Activated CD4-positive, alpha-beta T cell treated with anti-CD3 and anti-CD28 coated beads, Interleukin-2, amount 50 U/mL, for 48 hours (primary cell): ENCODE measurements around the gene KCNQ5.
"Not testable (repeated sequence)": the region's sequence is repeated elsewhere in the genome, so short reads cannot be mapped to it uniquely, and the experiment has no call there.

Experiments used
- DNase-seq, 2 experiments: peaks; one replicate each; pipeline ENCODE4 v3.0.0-alpha.2; 2020

The KCNQ5 gene

GRCh38 chr6:72621291-72622093 is at the start of gene KCNQ5:
KCNQ5 (plus strand) TSS chr6:72622064.
- peak; percentile 40 to 50 for DNase-seq

- DNase-seq, result no peak
These were observed 42.0 kb upstream of the KCNQ5 start for GRCh38 chr6:72579865-72580264.

GRCh38 chr6:72580281-72580940 is 41.5 kb upstream of the KCNQ5 start:
- no peak for DNase-seq

GRCh38 chr6:72580950-72581349 is 40.9 kb upstream of the KCNQ5 start:
- DNase-seq, result not testable (repeated sequence)

- no peak for DNase-seq
These were observed 33.7 kb upstream of the KCNQ5 start for GRCh38 chr6:72588155-72588554.

GRCh38 chr6:72589096-72589495 is 32.8 kb upstream of the KCNQ5 start:
- no peak for DNase-seq

GRCh38 chr6:72595812-72596211 is 26.1 kb upstream of the KCNQ5 start:
- no peak for DNase-seq

- no peak for DNase-seq
These were observed 5.4 kb upstream of the KCNQ5 start for GRCh38 chr6:72616406-72617015.

- DNase-seq, result no peak
These were observed 4.1 kb upstream of the KCNQ5 start for GRCh38 chr6:72617721-72618120.

- peak; percentile 79 to 85 for DNase-seq
These were observed 1.8 kb upstream of the KCNQ5 start for GRCh38 chr6:72619883-72620696.

- DNase-seq, result peak; percentile 27 to 40
These were observed 983 bp upstream of the KCNQ5 start for GRCh38 chr6:72620871-72621290.

- DNase-seq, result peak; percentile 58 to 59
These were observed 453 bp downstream of the KCNQ5 start for GRCh38 chr6:72622094-72622940.

- DNase-seq, result no peak
These were observed 1.9 kb downstream of the KCNQ5 start for GRCh38 chr6:72623808-72624207.

GRCh38 chr6:72624557-72625160 is 2.8 kb downstream of the KCNQ5 start:
- DNase-seq, result no peak

GRCh38 chr6:72626126-72626525 is 4.3 kb downstream of the KCNQ5 start:
- peak; percentile 8 to 15 for DNase-seq

GRCh38 chr6:72627539-72627938 is 5.7 kb downstream of the KCNQ5 start:
- no peak for DNase-seq

GRCh38 chr6:72631480-72631879 is 9.6 kb downstream of the KCNQ5 start:
- DNase-seq, result no peak

- DNase-seq, result no peak
These were observed 13.8 kb downstream of the KCNQ5 start for GRCh38 chr6:72635636-72636035.

GRCh38 chr6:72636215-72636614 is 14.4 kb downstream of the KCNQ5 start:
- DNase-seq, result no peak

GRCh38 chr6:72636786-72637185 is 14.9 kb downstream of the KCNQ5 start:
- DNase-seq, result no peak

GRCh38 chr6:72639920-72640614 is 18.2 kb downstream of the KCNQ5 start:
- no peak for DNase-seq
